Eye (tissue), 1 donor: ENCODE measurements around the gene ZNF598.

Experiments
- DNase-seq: peaks from one replicate; pipeline ENCODE4 v3.0.0-alpha.2; 2015

The ZNF598 gene

GRCh38 chr16:2009791-2010510 lies at the start of gene ZNF598:
Gene ZNF598, minus strand, starts transcription at chr16:2009821.
- DNase-seq, result peak; percentile 94

DNA sequence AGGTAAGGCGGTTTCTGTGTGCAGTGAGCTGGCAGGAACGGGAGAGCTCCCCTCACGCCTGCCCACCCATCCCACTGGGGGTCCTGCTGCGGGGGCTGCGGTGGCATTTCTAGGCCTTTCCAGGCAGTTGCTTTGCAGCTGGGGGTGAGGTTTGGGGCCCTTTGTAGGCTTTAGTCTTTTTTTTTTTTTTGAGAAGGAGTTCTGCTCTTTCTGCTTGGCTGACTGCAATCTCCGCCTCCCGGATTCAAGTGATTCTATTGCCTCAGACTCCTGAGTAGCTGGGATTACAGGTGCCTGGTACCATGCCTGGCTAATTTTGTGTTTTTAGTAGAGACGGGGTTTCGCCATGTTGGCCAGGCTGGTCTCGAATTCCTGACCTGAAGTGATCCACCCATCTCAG lies 49.3 kb upstream of the ZNF598 start:
- DNase-seq, result peak; percentile 12

DNA sequence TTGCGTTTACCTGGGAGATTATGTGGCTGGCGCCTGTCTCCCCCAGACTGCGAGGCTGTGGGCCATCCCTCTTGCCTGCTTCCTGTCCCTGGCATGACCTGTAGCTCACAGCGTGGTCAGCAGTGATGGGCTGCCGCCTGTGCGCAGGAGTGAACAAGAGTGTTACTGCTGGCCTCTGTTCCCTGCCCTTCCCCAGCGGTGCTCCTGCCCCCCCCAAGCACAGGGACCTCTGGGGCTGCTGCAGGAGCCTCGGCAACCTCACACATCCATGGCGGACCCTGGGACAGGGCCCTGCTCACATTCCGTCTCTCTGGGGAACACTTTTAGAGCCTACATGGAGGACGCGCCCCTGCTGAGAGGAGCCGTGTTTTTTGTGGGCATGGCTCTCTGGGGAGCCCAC lies 48.8 kb upstream of the ZNF598 start:
- no peak for DNase-seq

GRCh38 chr16:2057438-2057837 lies 47.8 kb upstream of the ZNF598 start:
- DNase-seq, result no peak

DNA sequence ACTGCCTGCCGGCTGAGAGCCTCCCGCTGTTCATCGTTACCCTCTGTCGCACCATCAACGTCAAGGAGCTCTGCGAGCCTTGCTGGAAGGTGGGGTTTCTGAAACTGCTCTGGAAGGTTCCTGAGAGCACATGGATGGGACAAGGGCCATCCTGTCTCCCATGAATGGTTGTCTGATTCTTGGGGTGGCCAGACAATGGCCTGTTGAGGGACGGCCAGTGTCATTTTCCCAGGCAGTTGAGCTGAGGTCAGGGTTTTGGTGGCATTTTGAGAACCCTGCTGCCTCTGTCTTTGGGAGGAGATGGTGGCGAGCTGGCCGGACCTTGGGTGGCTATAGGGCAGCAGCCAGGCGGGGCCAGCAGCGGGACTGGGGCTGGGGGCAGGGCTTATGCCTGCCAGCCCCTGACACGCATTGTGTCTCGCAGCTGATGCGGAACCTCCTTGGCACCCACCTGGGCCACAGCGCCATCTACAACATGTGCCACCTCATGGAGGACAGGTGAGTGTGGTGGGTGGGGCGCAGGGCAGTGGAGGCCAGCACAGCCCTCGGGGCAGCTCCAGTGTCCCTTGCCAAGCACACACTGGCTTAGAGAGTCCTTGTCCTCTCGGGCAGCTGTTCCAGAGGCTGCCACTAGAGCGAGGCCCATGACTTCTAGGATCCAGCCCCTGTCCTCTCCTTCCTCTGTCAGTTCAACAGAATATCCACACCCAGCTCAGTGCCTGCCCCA lies 47.2 kb upstream of the ZNF598 start:
- no peak for DNase-seq

DNA sequence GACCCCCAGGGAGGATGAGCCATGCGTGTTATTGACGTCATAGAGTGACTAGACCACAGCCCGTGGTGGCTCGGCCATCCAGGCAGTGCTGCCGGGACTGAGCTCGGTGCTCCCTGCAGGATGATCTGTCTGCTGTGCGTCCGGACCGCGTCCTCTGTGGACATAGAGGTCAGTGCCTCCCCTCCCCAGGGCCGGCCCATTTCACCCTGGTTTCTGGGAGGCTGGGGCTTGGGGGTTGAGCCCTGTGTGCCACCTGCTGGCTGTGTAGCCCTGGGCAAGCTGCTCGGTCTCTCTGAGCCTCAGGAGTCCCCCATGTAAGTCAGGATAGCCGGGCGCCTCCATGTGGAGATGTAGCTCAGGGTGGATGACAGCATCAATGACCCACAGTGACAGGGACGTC lies 46.5 kb upstream of the ZNF598 start:
- DNase-seq, result no peak

DNA sequence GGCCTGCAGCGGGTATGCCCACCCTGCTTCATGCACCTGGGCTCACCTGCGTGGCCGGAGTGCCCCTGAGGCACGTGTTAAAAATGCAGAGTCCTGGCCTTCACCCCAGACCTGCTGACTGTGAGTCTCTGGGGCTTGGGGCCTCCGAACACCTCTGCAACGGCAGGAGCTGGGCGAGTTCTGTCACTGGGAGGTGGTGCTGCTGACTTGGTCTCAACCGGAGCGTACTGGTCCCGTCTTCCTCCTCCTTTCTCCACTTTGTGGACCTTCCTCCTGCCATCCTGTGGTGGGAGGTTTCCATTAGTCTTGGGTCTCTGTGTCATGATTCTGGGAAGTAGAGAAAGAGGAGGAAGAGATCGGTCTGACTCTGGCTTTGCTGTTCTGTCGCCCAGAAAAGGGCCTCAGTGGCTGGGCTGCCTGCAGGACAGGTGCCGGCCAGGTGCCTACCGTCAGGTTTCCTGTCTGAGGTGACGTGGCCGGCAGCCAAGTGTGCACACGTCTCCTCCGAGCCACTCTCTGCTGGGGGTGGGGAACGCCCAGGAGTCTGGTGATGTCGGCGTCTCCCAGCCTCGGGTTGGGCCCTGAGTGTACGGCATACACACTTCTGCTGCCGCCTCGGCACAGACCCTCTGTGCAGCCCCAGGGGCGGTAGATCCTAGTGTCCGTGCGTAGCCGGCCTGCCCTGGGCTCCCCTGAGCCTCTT lies 45.1 kb upstream of the ZNF598 start:
- DNase-seq, result no peak

DNA sequence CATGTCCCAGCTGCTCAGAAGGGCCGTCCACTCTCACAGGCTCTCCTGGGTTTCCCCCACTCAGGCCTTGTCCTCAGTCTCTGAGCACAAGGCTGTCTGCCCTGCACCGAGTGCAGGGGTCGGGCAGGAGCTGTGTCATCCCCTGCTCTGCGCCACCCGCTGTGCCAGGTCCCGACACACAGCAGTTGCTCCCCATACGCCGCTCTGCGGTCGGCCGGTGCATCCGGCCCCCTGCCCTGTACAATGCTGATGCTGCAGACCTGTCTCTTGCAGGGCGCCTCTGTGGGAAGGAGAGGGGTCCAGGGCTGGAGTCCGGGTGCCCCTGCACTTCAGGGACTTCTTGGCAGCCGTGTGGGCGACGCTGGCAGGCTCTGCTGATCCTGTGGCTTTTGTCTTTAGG lies 44.3 kb upstream of the ZNF598 start:
- DNase-seq, result no peak

DNA sequence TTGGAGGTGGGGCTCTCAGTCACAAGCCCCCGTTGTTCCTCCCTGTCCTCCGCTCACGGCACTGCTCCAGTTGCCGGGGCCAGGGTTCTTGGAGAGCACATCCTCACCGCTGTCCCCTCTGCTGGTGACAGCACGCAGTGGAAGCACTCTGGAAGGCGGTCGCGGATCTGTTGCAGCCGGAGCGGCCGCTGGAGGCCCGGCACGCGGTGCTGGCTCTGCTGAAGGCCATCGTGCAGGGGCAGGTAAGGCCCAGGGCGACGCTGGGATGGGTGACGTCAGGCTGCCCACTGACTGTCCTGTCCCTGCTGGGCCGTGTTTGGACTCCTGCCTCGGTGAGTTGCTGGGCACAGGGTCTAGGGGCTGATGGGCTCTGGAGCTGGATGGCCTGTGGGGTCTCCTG lies 43.6 kb upstream of the ZNF598 start:
- no peak for DNase-seq

- no peak for DNase-seq
Measured at GRCh38 chr16:2048116-2048543, 38.5 kb upstream of the ZNF598 start.

- peak; percentile 98 for DNase-seq
Measured at GRCh38 chr16:2047330-2048115, 37.9 kb upstream of the ZNF598 start, which contains the start of the genes NTHL1 and TSC2. Gene NTHL1, minus strand, starts transcription at chr16:2047834. Its CDS starts 11 bp downstream, at chr16:2047823. Gene TSC2, plus strand, starts transcription at chr16:2047985. Its CDS starts 631 bp downstream, at chr16:2048616.

GRCh38 chr16:2046893-2047329 lies 37.3 kb upstream of the ZNF598 start:
- DNase-seq, result no peak

GRCh38 chr16:2045965-2046892 lies 36.6 kb upstream of the ZNF598 start:
- DNase-seq, result no peak

GRCh38 chr16:2044541-2044940 lies 34.9 kb upstream of the ZNF598 start:
- no peak for DNase-seq

- no peak for DNase-seq
Measured at GRCh38 chr16:2043667-2044451, 34.2 kb upstream of the ZNF598 start.

- no peak for DNase-seq
Measured at GRCh38 chr16:2042986-2043666, 33.5 kb upstream of the ZNF598 start.

GRCh38 chr16:2042171-2042985 lies 32.8 kb upstream of the ZNF598 start:
- no peak for DNase-seq

DNA sequence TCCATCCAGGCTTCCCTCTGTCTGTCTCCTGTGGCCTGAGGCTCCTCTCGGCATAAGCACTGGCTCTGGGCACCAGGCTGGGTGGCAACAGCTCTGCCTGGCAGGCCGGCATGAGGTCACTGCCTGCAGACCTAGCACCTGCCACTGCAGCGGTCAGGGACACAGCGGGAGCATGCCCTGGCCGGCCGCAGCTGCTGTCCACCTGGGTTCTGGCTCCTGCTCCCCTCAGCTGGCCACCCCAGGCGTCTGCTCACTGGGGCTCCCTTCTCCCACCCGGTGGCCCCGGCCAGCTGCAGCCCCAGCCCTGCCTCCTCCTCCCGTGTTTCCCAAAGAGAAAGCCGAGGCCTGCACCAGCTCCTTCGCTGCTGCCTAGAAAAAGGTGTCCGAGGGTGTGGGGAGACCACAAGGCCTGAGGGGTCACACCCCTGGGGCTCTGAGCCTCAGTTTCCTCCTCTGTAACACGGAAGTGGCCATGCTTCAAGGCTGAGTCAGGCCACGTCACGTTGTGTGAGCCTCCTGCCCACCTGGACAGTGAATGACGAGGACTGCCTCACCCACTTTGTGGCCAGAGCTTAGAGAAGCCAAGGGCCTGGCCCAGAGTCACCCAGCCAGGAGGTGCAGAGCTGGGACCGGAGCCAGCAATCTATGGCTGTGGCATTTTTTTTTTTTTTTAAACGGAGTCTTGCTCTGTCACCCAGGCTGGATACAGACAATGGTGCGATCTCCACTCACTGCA lies 31.3 kb upstream of the ZNF598 start:
- DNase-seq, result no peak
